CD4-positive, alpha-beta T cell treated with Interleukin-4 for 1 hour (primary cell): Measurements from ENCODE around the gene LELP1.
"Not testable (repeated sequence)": the region's sequence is repeated elsewhere in the genome, so short reads cannot be mapped to it uniquely, and the experiment has no call there.

ENCODE experiments used
- DNase-seq, 2 donors: peaks; one replicate each; pipeline ENCODE4 v3.0.0-alpha.2; 2020 to 2022

LELP1 gene

GRCh38 chr1:153203130-153203529, at the start of gene LELP1:
Gene LELP1 (plus strand): TSS chr1:153203430. CDS start chr1:153204708, 1,278 bp downstream.
- DNase-seq = no peak

GRCh38 chr1:153155541-153155940, 47.7 kb upstream of the LELP1 start:
- DNase-seq = no peak

GRCh38 chr1:153168686-153169085, 34.5 kb upstream of the LELP1 start:
- no peak for DNase-seq

DNA sequence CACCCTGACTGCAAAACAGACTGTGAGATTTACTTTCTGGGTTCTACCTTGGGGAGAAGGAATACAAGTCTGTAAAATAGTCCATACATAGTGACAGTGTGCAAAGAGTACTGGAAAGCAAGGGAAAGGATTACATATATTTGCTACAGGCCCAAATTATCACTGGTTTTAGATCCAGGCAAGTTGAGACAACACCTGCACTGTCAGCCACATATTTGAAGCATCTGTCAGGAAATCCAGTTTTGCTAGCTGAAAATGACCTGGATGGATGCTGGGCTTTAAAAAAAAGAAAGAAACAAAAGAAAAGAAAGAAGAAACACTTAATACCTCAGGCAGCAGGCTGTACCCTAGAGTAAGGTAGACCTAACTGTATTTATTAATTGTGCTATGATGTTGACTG, 28.6 kb upstream of the LELP1 start:
- DNase-seq = no peak

- DNase-seq = no peak
Observed at GRCh38 chr1:153178922-153179321, 24.3 kb upstream of the LELP1 start.

DNA sequence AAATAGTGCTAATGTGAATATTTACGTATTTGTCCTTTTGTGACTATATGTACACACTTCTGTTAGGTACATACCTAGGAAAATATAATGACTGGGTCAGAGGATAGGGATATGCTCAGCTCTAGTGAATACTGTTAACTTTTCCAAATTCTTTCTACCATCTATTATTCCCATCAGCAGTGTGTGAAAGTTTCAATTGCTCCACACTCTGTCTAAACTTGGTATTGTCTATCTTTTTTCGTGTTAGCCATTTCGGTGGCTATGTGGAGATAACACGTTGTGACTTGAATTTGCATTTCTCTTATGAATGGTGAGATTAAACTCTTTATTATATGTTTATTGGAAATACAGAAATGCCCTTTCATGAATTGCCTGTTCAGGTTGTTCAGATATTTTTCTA, 22.7 kb upstream of the LELP1 start:
- DNase-seq = no peak

- not testable (repeated sequence) for DNase-seq
Observed at GRCh38 chr1:153188301-153188700, 14.9 kb upstream of the LELP1 start.

DNA sequence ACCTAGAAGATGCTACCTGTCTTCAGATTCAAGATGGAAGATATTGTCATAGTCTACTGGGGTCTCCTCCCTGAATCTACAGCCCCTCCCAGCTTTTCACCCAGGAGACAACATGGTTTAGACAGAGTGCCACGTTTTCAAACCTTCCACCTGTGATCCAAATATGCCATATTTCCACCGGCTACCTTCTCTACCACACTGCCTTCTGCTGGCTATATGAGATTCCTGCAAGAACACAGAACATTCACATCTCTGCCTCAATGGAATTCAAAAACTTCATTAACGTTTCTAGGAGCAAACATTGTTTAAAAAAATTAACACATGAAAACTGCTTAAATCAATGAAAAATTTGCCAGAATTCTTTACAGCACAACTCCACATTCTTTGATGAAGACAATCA, 12.9 kb upstream of the LELP1 start:
- no peak for DNase-seq

DNA sequence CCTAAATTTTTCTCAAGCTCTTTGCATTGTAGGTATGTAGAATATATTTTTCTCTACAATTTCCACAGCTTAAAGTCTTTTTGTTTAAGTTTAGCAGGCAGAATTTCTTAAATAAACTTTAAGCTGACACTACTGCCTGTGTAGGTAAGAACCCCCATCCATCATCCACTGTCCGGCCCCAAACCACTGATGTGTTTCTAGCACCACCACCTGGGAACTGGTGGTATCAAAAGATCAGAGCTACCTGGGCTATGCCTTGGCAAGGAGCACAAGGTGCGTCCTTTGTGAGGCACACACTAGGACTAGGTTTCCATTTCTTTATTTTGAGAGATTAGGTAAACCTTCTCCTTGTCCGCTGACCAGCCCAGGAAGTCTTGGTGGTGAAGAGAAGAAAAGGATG, 10.5 kb upstream of the LELP1 start:
- no peak for DNase-seq

DNA sequence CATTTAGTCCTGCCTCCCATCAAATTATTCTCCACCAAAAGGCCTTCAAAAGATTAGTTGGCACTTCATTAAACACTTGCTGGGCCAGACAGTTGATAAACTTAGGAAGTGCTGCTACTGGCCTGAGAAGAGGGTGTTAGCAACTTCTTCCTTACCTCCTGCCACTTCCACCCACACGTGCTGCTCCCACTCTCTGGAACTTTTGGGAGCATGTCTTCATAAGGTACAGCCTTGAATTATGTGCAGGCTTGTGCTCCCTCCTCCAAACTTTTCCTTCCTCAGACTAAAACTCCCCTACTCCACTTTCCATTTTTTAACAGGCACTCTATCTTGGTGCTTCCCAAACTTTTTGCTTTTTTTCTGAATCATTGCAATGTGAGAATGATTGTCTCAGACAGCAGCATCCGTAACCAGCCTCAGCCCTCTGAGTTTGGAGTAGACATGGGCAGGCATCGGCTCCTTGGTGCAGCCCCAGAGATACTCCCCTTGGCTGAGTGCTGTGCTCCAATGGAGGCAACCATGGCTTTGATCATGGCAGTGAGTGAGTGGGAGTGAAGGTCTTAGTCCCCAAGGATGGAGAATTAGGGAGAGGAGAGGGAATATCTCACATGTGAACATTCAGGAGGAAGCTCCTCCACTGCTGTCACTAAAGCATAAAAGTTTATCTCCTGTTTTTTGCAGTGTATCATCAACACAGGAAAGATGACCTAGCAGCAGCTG, 8.7 kb upstream of the LELP1 start:
- DNase-seq = no peak

DNA sequence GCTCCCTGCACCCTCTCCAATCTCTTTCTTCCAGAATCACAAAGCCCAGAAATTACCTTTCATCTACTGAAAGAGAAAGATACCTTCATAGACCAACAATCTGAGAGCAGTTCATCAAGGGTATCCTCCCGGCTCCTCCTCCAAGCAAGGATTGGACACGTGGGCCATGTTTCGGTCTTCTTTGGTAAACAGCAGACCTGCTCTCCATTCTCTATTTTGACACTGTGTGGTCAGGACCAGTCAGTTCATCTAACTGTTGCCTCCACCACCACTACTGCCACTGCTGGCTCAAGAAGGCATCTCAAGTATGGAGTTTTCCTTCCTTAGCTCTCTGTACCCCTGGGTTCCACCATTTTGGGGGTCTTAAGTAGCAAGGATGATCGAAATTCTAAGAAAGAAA, 8.0 kb upstream of the LELP1 start:
- no peak for DNase-seq

DNA sequence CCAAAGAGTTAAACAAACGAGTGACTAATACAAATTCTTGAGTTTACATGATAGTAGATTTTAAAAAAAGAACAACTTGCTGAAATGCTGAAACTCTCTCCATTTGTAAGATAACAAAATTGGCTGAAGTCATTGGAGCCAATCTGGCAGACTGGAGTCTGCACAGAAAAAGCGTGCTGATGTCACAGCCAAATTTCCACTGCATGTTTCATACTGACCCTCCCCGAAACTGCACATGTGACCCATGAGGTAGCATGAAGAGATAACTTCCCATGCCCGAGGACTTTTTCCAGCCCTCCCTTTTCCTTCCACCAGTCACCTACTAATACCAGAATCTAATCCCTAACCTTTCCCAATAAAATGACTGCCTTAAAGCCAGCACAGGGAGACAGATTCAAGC, 1.2 kb upstream of the LELP1 start:
- no peak for DNase-seq

- DNase-seq = no peak
Observed at GRCh38 chr1:153206631-153207030, 3.4 kb downstream of the LELP1 start.

DNA sequence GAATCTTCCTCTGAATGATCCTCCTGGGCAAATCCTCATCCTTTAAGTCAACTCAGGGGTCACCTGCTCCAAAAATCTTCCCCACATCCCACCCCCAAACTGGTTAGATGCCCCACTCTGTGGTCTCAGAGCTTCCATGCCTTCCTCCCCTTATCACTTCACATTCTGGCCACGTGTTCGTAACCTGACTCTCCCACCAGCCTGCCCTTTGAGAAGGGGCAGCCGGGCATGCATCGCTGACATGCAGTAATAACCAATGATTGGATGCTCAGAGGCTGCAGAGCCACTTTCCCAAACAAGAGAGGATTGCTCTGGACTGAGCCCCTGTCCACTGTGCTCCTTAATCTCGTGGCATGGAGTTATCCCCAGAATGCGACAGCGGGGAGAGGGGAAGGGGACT, 7.0 kb downstream of the LELP1 start:
- no peak for DNase-seq

DNA sequence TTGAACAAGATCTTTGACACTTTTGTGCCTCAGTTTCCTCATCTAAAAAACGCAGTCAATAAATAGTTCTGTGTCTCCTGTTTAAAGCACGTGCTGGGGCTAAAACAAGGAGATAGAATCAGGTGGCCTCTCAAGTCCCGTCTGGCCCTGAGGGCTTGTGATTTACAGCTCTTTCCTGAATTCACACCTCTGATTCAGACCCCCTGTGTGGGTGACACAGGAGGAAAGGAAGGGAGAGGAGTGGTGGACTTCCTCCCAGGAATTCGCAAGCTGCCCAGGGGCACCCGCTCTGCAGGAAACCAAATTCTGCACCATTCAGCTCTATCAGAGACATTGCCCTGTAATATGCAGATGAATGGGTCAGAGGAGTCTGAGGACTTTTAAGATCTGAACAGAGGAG, 9.0 kb downstream of the LELP1 start:
- DNase-seq = no peak

GRCh38 chr1:153213519-153213918, 10.3 kb downstream of the LELP1 start:
- DNase-seq = no peak

- no peak for DNase-seq
Observed at GRCh38 chr1:153217212-153217611, 14.0 kb downstream of the LELP1 start, which contains the start of gene PRR9. Gene PRR9 (plus strand): TSS chr1:153217584. CDS start chr1:153218145, 561 bp downstream.

DNA sequence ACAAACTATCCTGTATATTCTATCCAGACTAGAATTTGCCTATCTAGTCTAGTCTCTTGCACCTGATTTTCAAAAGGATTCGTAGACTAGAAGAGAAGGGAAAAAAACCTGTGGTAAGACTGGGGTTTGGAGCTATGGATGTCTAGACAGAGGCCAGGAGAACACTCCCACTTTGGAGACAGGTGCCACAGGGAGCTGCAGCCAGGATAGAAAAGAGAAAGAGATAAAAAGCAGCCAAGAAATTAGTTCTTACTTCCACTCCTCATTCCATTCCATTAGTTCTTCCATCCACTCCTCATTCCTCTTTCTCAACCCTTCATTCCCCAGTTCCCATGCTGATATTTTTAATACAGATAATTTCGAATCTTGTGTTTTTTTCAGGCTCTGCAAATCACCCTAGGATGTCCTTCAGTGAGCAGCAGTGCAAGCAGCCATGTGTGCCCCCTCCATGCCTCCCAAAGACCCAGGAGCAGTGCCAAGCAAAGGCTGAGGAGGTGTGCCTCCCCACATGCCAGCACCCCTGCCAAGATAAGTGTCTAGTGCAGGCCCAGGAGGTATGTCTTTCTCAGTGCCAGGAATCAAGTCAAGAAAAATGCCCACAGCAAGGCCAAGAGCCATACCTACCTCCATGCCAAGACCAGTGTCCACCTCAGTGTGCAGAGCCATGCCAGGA, 14.7 kb downstream of the LELP1 start:
- DNase-seq = no peak

GRCh38 chr1:153220606-153221303, 17.5 kb downstream of the LELP1 start:
- DNase-seq = no peak

DNA sequence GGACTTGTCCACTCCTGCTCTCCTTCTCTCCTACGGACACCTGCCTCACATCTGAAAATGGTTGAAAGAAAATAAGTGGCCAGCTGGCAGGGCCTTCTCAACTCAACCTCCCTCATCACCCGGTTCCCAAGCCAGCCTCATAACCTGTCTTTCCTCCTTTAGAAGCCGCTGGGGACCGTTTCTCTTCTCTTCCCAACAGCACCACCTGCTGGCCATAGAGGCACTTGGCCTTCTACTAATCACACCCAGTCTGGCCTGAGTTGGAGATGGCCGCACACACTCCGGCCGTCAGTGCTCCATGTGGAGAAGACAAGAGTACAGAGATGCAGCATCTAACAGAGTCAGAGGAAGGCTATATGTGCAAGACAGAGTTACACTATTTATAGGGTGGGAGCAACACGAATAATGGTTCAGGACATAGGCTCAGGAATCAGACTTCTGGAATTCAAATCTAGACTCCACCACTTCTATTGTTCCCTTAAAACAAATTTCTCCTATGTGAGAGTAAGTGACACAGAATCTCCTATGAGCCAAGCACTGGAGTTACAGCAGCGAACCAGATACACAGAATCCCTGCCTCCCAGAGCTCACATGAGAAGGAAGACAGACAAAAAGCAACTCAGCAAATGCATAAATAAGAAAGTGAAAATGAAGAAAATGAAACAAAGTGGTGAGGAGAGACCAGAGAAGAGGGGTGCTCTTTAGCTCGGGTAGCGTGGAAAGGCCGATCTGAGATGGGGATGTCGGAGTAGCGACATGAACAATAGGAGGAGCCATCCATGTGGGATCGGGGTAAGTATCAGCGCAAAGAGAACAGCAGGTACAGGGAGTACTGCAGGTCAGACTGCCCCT, 20.0 kb downstream of the LELP1 start:
- DNase-seq = peak; percentile 40 to 49

GRCh38 chr1:153227810-153228209, 24.6 kb downstream of the LELP1 start:
- no peak for DNase-seq

- DNase-seq = no peak
Observed at GRCh38 chr1:153228491-153228890, 25.3 kb downstream of the LELP1 start.
